Measurements from ENCODE around the gene NR2C2. TPM values are rescaled to one million over a fixed set of nuclear protein-coding genes. Genes with fewer than 3 reads are reported as not detected.

Gene NR2C2
- total RNA-seq, 1 experiment from 2014 or later = 20.1 TPM

Other genes starting within 250 kb of the NR2C2 start
- not detected in 2 replicates for gene FGD5, start 128.6 kb upstream of the NR2C2 start, total RNA-seq (2014; rRNA removed)
- 35.1 and 39.3 TPM in 2 replicates for gene MRPS25, start 117.7 kb downstream of the NR2C2 start, total RNA-seq (2014; rRNA removed)
- 18.7 and 25.3 TPM in 2 replicates for gene RBSN, start 151.6 kb downstream of the NR2C2 start, total RNA-seq (2014; rRNA removed)

Measured in LHCN-M2 (cell line).